ENCODE data around the gene RERE.

Gene RERE

DNA sequence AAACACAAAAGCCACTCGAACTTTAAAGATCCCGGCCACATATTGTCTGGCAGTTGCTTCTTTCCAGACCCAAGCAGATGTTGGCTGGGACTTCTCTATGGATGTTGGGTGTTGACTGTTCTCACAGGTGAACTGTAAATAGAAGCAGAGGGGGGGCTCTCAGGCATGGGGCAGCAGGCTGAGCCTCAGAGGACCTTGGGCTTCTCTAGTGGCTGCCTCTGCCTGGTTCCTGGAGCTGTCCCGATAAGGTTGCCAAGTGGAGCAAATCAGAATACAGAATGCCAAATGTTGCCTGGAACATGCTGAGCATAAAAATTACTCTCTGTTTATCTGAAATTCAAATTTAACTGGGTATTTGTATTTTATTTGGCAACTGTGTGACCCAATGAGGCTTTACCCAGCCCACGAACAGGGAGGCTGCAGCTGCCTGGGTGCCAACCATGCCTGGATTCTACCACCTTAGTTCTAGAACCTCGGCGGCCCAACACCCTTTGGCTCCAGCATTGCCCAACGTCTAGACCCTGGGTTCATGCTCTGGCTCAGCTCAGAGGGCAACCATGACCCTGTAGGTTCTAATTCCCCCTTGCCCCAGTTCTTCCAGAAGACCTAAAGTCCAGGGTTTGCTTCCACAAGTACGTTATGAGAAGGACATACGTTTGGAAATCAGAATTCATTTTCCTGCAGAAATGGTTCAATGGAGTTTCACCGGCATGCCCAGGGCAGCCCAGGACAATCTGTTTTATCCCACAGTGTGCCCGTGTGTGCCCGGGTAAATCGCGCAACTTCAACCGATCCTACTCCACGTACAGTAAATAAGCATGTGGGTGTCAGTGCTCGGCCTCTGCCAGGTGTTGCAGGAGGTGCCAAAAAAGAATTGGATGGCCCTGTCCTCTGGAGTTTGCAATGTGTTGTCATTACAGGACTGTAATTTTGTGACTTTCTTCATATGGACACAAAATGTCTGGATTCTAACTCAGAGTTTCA, 504.9 kb downstream of the RERE start:
- peaks cover 11% of the 10 kb centered on the region for H3K4me1 Mint-ChIP-seq (ENCODE audit: low read depth)
- no peak overlapping the region for H3K27ac Mint-ChIP-seq
- peaks cover 31% of the 10 kb centered on the region for H3K27me3 Mint-ChIP-seq
- no peaks in the 10 kb centered on the region for H3K9me3 Mint-ChIP-seq
- no peak for DNase-seq
- no peak overlapping the region for H3K4me3 Mint-ChIP-seq
- no peaks in the 10 kb centered on the region for H3K36me3 Mint-ChIP-seq (ENCODE audit: low read depth)

DNA sequence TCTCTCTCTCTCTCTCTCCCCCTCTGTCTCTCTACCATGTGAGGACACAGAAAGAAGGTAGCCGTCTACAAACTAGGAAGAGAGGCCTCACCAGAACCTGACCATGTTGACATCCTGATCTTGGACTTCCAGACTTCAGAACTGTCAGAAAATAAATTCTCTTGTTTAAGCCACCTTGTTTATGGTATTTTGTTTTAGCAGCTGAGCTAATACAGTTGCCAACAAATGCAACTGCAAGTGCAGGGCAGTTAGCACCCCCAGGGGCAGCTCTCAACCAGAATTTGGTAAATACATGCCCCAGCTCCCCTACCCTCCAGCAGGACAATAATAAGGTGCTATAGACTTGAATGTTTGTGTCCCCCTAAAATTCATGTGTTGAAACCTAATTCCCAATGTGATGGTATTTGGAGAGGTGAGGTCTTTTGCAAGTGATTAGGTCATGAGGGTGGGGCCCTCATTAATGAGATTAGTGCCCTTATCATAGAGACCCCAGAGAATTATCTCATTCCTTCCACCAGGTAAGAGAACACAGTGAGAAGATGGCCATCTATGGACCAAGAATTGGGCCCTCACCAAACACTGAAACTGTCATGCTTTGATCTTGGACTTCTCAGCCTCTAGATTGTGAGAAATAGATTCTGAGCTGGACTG, 506.2 kb downstream of the RERE start:
- no peaks in the 10 kb centered on the region for H3K9me3 Mint-ChIP-seq
- peaks cover 10% of the 10 kb centered on the region for H3K4me1 Mint-ChIP-seq (ENCODE audit: low read depth)
- H3K27ac Mint-ChIP-seq = no peak overlapping the region
- H3K4me3 Mint-ChIP-seq = no peak overlapping the region
- no peaks in the 10 kb centered on the region for H3K36me3 Mint-ChIP-seq (ENCODE audit: low read depth)
- H3K27me3 Mint-ChIP-seq = peaks cover 20% of the 10 kb centered on the region
- no peak for DNase-seq

DNA sequence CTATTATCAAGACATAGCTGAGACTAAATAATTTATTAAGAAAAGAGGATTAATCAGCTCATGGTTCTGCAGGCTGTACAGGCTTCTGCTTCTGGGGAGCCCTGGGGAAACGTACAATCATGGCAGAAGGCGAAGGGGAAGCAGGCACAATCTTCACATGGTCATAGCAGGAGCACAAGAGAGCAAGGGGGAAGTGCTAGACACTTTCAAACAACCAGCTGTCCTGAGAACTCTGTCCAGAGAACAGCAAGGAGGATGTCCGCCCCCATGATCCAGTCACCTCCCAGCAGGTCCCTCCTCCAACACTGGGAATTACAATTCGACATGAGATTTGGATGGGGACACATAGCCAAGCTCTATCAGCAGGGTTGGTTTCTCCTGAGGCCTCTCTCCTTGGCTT, 509.8 kb downstream of the RERE start:
- H3K27me3 Mint-ChIP-seq = no peaks in the 10 kb centered on the region
- no peaks in the 10 kb centered on the region for H3K9me3 Mint-ChIP-seq

GRCh38 chr1:8303876-8304275, 513.6 kb downstream of the RERE start:
- Mint-ChIP-seq H3K4me3 (no peak overlapping the region), H3K9me3 (no peaks in the 10 kb centered on the region), H3K27me3 (peaks cover 4% of the 10 kb centered on the region), H3K36me3 (ENCODE audit: low read depth) (no peaks in the 10 kb centered on the region), H3K4me1 (ENCODE audit: low read depth) (no peaks in the 10 kb centered on the region), H3K27ac (no peak overlapping the region)
- DNase-seq = no peak

More for the DNA sequence above, 509.8 kb downstream of the RERE start:
- Mint-ChIP-seq H3K4me3 (no peak overlapping the region), H3K36me3 (ENCODE audit: low read depth) (no peaks in the 10 kb centered on the region), H3K27ac (no peak overlapping the region), H3K4me1 (ENCODE audit: low read depth) (no peaks in the 10 kb centered on the region)
- no peak for DNase-seq

DNA sequence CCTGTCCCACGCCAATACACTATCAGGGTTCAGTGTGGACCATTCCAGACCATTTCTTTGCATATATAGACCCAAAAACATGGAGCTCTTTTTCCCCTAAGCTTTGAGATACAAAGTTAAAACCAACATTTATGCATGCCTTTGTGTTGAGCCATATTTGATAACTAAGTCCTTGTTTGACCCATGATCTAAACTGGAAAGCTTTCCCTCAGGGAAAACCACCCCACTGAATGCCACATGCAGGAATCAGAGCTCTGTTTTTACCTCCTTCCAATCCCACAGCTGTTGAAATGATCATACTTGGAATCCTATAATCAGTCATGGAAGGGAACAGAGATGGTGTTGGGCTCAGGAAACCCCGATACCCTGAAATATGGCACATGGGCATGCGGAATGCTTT, 514.3 kb downstream of the RERE start:
- no peak overlapping the region for H3K27ac Mint-ChIP-seq
- H3K36me3 Mint-ChIP-seq (ENCODE audit: low read depth) = no peaks in the 10 kb centered on the region
- H3K4me1 Mint-ChIP-seq (ENCODE audit: low read depth) = no peaks in the 10 kb centered on the region
- DNase-seq = no peak
- no peak overlapping the region for H3K4me3 Mint-ChIP-seq
- H3K27me3 Mint-ChIP-seq = peaks cover 4% of the 10 kb centered on the region
- H3K9me3 Mint-ChIP-seq = no peaks in the 10 kb centered on the region
